Measurements from ENCODE around the gene OPRL1. TPM values are rescaled to one million over a fixed set of nuclear protein-coding genes. Genes with fewer than 3 reads are reported as not detected.
A peak's percentile ranks its signal among the peaks of the same experiment; 100 is the strongest.

The OPRL1 gene
- total RNA-seq, 3 donors from 2014 or later: 0.26 to 0.76 (median 0.39) TPM

- intact Hi-C loops (cut with DNase I, micrococcal nuclease): no loop called here
These were observed 38.2 kb upstream of the OPRL1 start for GRCh38 chr20:64041781-64042053.

GRCh38 chr20:64042054-64042781, 37.7 kb upstream of the OPRL1 start:
- H3K4me3 ChIP-seq: no peak overlapping the region
- ATAC-seq (no peak), DNase-seq (no peak)
- intact Hi-C loops (cut with DNase I, micrococcal nuclease): no loop called here
- peaks cover 12% of the 10 kb centered on the region for H3K4me1 ChIP-seq (ENCODE audit: low read depth)
- no peaks in the 10 kb centered on the region for H3K36me3 ChIP-seq (ENCODE audit: low read depth)
- H3K9me3 ChIP-seq: no peaks in the 10 kb centered on the region
- no peak for TF ChIP-seq CTCF (IDR thresholded peaks at IDR 0.05)

More at GRCh38 chr20:64041781-64042053, 38.2 kb upstream of the OPRL1 start:
- DNase-seq (no peak), ATAC-seq (no peak)
- Histone ChIP-seq H3K9me3 (no peaks in the 10 kb centered on the region), H3K36me3 (ENCODE audit: low read depth) (no peaks in the 10 kb centered on the region), H3K4me3 (no peak overlapping the region), H3K4me1 (ENCODE audit: low read depth) (peaks cover 12% of the 10 kb centered on the region)
- no peak for TF ChIP-seq CTCF (IDR thresholded peaks at IDR 0.05)

GRCh38 chr20:64043768-64044167, 36.1 kb upstream of the OPRL1 start:
- no peak overlapping the region for H3K4me3 ChIP-seq
- no peaks in the 10 kb centered on the region for H3K9me3 ChIP-seq
- TF ChIP-seq CTCF (IDR thresholded peaks at IDR 0.05): no peak
- intact Hi-C loops (cut with DNase I, micrococcal nuclease): no loop called here
- DNase-seq (no peak), ATAC-seq (no peak)
- H3K4me1 ChIP-seq (ENCODE audit: low read depth): peaks cover 4% of the 10 kb centered on the region
- no peaks in the 10 kb centered on the region for H3K36me3 ChIP-seq (ENCODE audit: low read depth)

- Histone ChIP-seq H3K36me3 (ENCODE audit: low read depth) (no peaks in the 10 kb centered on the region), H3K9me3 (no peaks in the 10 kb centered on the region), H3K4me1 (ENCODE audit: low read depth) (no peaks in the 10 kb centered on the region), H3K4me3 (no peak overlapping the region)
- DNase-seq: no peak
- ATAC-seq: peak; percentile 27
- no peak for TF ChIP-seq CTCF (IDR thresholded peaks at IDR 0.05)
- intact Hi-C loops (cut with DNase I, micrococcal nuclease): no loop called here
These were observed 35.2 kb upstream of the OPRL1 start for GRCh38 chr20:64044484-64045247.

GRCh38 chr20:64045346-64046011, 34.4 kb upstream of the OPRL1 start:
- no peak overlapping the region for H3K4me3 ChIP-seq
- DNase-seq (no peak), ATAC-seq (no peak)
- no peaks in the 10 kb centered on the region for H3K9me3 ChIP-seq
- H3K4me1 ChIP-seq (ENCODE audit: low read depth): peaks cover 5% of the 10 kb centered on the region
- intact Hi-C loops (cut with DNase I, micrococcal nuclease): no loop called here
- no peak for TF ChIP-seq CTCF (IDR thresholded peaks at IDR 0.05)
- no peaks in the 10 kb centered on the region for H3K36me3 ChIP-seq (ENCODE audit: low read depth)

Data from mucosa of descending colon (tissue), 3 donors.